ENCODE measurements around the gene EPS8L3.
A peak's percentile ranks its signal among the peaks of the same experiment; 100 is the strongest.

The EPS8L3 gene

DNA sequence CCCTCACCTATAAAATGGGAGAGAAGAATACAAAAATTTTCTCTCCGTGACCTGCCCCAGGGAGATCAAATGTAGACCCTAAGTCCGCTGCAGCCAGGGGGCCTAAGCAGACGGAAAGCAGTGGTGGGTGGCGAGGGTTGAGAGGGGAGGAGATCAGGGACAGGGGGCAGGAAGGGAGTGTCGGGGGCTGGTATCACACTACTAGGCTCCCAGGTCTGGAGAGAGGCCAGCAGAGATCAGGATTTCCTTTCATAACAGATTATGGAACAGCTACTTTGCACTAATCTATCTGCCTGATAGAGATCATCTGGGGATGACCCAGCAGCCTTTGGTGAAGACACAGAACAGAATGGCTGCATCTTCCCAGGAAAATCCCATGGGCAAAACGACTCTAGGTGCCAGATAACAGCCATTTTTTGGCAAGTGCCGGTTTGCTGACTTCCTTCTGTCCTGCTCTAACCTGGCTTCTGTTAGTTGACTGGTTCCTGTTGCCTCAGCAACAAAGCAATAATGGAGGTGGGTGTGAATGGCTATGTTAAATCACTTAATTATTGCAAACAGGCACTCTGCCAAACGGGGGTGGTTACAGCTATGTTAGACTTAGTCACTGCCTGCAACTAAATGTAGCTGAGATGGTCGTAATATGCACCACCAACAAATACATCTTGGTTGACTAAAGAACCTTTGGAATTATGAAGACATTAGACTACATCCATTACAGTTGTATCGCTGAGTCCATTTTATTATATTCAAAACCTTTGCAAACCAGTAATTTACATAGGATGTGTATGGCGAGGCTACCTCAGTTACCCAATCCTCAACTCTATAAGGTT, 30.0 kb upstream of the EPS8L3 start:
- no peaks in the 10 kb centered on the region for H3K36me3 ChIP-seq (ENCODE audit: control insufficient read depth in 2 of 2, insufficient read depth in 2 of 2, low read length in 2 of 2)
- peak overlapping the region; percentile 70 to 80 for H3K27ac ChIP-seq (ENCODE audit: low read depth in 2 of 2, low read length in 2 of 2)
- no peak overlapping the region for H3K4me3 ChIP-seq (ENCODE audit: low read length in 2 of 2)
- no peaks in the 10 kb centered on the region for H3K27me3 ChIP-seq (ENCODE audit: control insufficient read depth in 2 of 2, insufficient read depth in 2 of 2, low read length in 2 of 2)
- no peaks in the 10 kb centered on the region for H3K9me3 ChIP-seq (ENCODE audit: control insufficient read depth in 2 of 2, low read length in 2 of 2)
- H3K4me1 ChIP-seq (ENCODE audit: control insufficient read depth in 2 of 2, insufficient read depth in 2 of 2, low read length in 2 of 2) = peaks cover 65 to 66% of the 10 kb centered on the region in 2 donors
- H3K9ac ChIP-seq (ENCODE audit: low read depth in 1 of 2, low read length in 2 of 2) = peak overlapping the region in 1 of 2 donors; percentile 14

DNA sequence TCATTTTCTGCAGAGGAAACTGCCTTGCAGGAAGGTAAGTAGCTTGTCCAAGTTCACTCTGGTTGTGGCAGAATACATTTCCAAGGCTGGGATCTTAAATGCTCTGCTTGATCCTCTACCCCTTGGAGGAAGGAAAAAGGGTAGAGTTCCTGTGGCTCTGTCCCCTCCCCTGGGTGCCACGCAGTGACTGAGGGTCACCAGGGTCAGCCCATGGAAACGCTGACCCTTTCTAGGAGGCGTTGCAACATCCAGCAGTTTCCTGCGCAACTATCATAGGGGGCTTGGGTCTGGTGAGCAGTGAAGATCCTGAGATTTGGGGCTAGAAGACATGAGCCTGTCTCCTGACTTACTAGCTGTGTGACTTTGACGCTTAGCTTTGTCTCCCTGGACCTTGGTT, 29.4 kb upstream of the EPS8L3 start:
- Histone ChIP-seq H3K9me3 (ENCODE audit: control insufficient read depth in 2 of 2, low read length in 2 of 2) (no peaks in the 10 kb centered on the region), H3K27me3 (ENCODE audit: control insufficient read depth in 2 of 2, insufficient read depth in 2 of 2, low read length in 2 of 2) (no peaks in the 10 kb centered on the region), H3K36me3 (ENCODE audit: control insufficient read depth in 2 of 2, insufficient read depth in 2 of 2, low read length in 2 of 2) (no peaks in the 10 kb centered on the region), H3K4me3 (ENCODE audit: low read length in 2 of 2) (no peak overlapping the region), H3K4me1 (ENCODE audit: control insufficient read depth in 2 of 2, insufficient read depth in 2 of 2, low read length in 2 of 2) (peaks cover 69 to 70% of the 10 kb centered on the region in 2 donors), H3K9ac (ENCODE audit: low read depth in 1 of 2, low read length in 2 of 2) (peak overlapping the region; percentile 14 to 44), H3K27ac (ENCODE audit: low read depth in 2 of 2, low read length in 2 of 2) (peak overlapping the region; percentile 70 to 80)

DNA sequence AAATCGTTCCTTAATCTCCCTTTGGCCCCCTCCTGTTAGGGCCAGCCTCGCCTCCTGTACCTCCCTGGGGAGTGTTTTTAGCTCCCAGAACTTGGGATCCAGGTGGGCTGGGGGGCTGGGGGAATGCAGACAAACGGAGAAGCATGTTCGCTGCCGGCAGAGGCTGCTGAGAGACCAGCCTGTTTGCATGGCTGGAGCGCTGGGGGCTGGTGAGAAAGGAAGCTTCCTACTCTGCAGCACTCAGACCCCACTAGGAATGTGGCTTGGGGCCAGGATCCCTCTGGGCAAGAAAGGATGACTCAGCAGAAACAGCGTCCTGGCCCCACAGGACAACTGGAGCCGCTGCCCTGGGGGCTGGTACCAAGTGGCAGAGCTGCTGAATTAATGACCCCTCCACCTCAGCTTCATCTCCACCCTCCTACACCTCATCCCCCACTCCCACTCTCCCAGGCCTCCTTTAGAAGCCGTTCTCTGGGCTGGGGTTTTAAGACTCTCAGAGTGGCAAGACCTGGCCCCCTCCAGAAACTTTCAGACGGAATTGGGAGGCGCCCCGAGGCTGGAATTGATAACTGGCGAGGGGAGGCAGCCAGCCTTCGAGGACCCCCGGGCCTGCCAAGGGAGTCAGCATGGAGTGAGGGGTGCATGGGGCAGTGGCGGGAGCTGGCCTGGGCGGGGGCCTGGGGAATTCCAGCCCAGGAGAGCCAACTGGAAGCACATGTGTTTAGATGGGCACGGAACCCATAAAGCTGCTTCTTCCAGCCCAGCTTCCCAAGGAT, 28.5 kb upstream of the EPS8L3 start:
- Histone ChIP-seq H3K9ac (ENCODE audit: low read depth in 1 of 2, low read length in 2 of 2) (peak overlapping the region in 1 of 2 donors; percentile 14), H3K4me3 (ENCODE audit: low read length in 2 of 2) (no peak overlapping the region), H3K9me3 (ENCODE audit: control insufficient read depth in 2 of 2, low read length in 2 of 2) (no peaks in the 10 kb centered on the region), H3K4me1 (ENCODE audit: control insufficient read depth in 2 of 2, insufficient read depth in 2 of 2, low read length in 2 of 2) (peaks cover 68 to 69% of the 10 kb centered on the region in 2 donors), H3K36me3 (ENCODE audit: control insufficient read depth in 2 of 2, insufficient read depth in 2 of 2, low read length in 2 of 2) (no peaks in the 10 kb centered on the region), H3K27ac (ENCODE audit: low read depth in 2 of 2, low read length in 2 of 2) (peak overlapping the region in 1 of 2 donors; percentile 80), H3K27me3 (ENCODE audit: control insufficient read depth in 2 of 2, insufficient read depth in 2 of 2, low read length in 2 of 2) (no peaks in the 10 kb centered on the region)

- Histone ChIP-seq H3K9ac (ENCODE audit: low read depth in 1 of 2, low read length in 2 of 2) (peak overlapping the region in 1 of 2 donors; percentile 14), H3K36me3 (ENCODE audit: control insufficient read depth in 2 of 2, insufficient read depth in 2 of 2, low read length in 2 of 2) (no peaks in the 10 kb centered on the region)
Measured at GRCh38 chr1:109791495-109792043, 27.8 kb upstream of the EPS8L3 start.

DNA sequence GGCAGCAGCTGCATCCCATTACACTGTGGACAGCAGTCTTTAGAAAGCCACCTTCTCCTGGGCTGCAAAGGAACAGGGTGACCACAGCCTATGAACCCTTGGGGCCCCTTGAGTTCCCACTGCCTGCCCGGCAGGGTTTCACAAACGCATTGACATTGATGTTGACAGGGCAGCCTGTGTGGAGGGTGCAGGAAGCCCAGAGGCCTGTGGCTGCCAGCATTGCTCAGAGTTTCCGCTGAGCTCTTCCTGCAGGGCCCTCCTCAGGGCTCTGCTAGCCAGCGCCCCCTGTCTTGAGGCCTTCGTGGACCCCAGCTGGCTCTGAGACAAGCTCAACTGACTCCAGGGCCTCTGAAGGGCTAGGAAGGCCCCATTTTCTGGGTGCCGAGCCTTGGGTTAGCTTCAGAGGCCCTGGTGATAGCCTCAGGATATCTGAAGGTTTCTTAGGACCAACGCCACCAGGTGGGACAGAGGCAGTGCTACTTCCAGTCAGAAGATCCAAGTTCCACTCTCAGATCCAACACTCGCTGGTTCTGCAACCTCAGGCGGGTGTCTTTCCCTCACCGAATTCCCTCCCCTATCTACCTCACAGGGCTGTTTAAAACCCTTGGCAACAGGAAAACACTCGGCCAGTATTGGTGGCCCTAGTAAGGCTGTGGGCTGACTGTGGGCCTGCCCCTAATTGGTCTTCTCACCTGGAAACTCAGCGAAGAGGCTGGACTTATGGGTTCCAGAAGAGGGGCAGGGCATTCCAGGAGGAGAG, 27.2 kb upstream of the EPS8L3 start:
- peaks cover 72 to 77% of the 10 kb centered on the region in 2 donors for H3K4me1 ChIP-seq (ENCODE audit: control insufficient read depth in 2 of 2, insufficient read depth in 2 of 2, low read length in 2 of 2)
- H3K9me3 ChIP-seq (ENCODE audit: control insufficient read depth in 2 of 2, low read length in 2 of 2) = no peaks in the 10 kb centered on the region
- H3K27ac ChIP-seq (ENCODE audit: low read depth in 2 of 2, low read length in 2 of 2) = peak overlapping the region; percentile 40 to 52
- H3K36me3 ChIP-seq (ENCODE audit: control insufficient read depth in 2 of 2, insufficient read depth in 2 of 2, low read length in 2 of 2) = no peaks in the 10 kb centered on the region
- no peaks in the 10 kb centered on the region for H3K27me3 ChIP-seq (ENCODE audit: control insufficient read depth in 2 of 2, insufficient read depth in 2 of 2, low read length in 2 of 2)
- H3K4me3 ChIP-seq (ENCODE audit: low read length in 2 of 2) = no peak overlapping the region
- peak overlapping the region in 1 of 2 donors; percentile 13 for H3K9ac ChIP-seq (ENCODE audit: low read depth in 1 of 2, low read length in 2 of 2)

More at GRCh38 chr1:109791495-109792043, 27.8 kb upstream of the EPS8L3 start:
- H3K4me1 ChIP-seq (ENCODE audit: control insufficient read depth in 2 of 2, insufficient read depth in 2 of 2, low read length in 2 of 2) = peaks cover 68 to 71% of the 10 kb centered on the region in 2 donors
- H3K9me3 ChIP-seq (ENCODE audit: control insufficient read depth in 2 of 2, low read length in 2 of 2) = no peaks in the 10 kb centered on the region
- H3K4me3 ChIP-seq (ENCODE audit: low read length in 2 of 2) = no peak overlapping the region
- no peaks in the 10 kb centered on the region for H3K27me3 ChIP-seq (ENCODE audit: control insufficient read depth in 2 of 2, insufficient read depth in 2 of 2, low read length in 2 of 2)
- peak overlapping the region in 1 of 2 donors; percentile 52 for H3K27ac ChIP-seq (ENCODE audit: low read depth in 2 of 2, low read length in 2 of 2)

GRCh38 chr1:109790329-109790728, 26.6 kb upstream of the EPS8L3 start:
- H3K4me3 ChIP-seq (ENCODE audit: low read length in 2 of 2) = no peak overlapping the region
- H3K9me3 ChIP-seq (ENCODE audit: control insufficient read depth in 2 of 2, low read length in 2 of 2) = no peaks in the 10 kb centered on the region
- no peaks in the 10 kb centered on the region for H3K27me3 ChIP-seq (ENCODE audit: control insufficient read depth in 2 of 2, insufficient read depth in 2 of 2, low read length in 2 of 2)
- no peaks in the 10 kb centered on the region for H3K36me3 ChIP-seq (ENCODE audit: control insufficient read depth in 2 of 2, insufficient read depth in 2 of 2, low read length in 2 of 2)
- H3K9ac ChIP-seq (ENCODE audit: low read depth in 1 of 2, low read length in 2 of 2) = no peak overlapping the region
- H3K27ac ChIP-seq (ENCODE audit: low read depth in 2 of 2, low read length in 2 of 2) = peak overlapping the region; percentile 40 to 52
- peaks cover 72 to 77% of the 10 kb centered on the region in 2 donors for H3K4me1 ChIP-seq (ENCODE audit: control insufficient read depth in 2 of 2, insufficient read depth in 2 of 2, low read length in 2 of 2)

GRCh38 chr1:109789551-109790180, 25.9 kb upstream of the EPS8L3 start:
- Histone ChIP-seq H3K4me1 (ENCODE audit: control insufficient read depth in 2 of 2, insufficient read depth in 2 of 2, low read length in 2 of 2) (peaks cover 66 to 73% of the 10 kb centered on the region in 2 donors), H3K27ac (ENCODE audit: low read depth in 2 of 2, low read length in 2 of 2) (peak overlapping the region in 1 of 2 donors; percentile 23), H3K9me3 (ENCODE audit: control insufficient read depth in 2 of 2, low read length in 2 of 2) (no peaks in the 10 kb centered on the region), H3K9ac (ENCODE audit: low read depth in 1 of 2, low read length in 2 of 2) (peak overlapping the region in 1 of 2 donors; percentile 11), H3K27me3 (ENCODE audit: control insufficient read depth in 2 of 2, insufficient read depth in 2 of 2, low read length in 2 of 2) (no peaks in the 10 kb centered on the region), H3K36me3 (ENCODE audit: control insufficient read depth in 2 of 2, insufficient read depth in 2 of 2, low read length in 2 of 2) (no peaks in the 10 kb centered on the region), H3K4me3 (ENCODE audit: low read length in 2 of 2) (no peak overlapping the region)

DNA sequence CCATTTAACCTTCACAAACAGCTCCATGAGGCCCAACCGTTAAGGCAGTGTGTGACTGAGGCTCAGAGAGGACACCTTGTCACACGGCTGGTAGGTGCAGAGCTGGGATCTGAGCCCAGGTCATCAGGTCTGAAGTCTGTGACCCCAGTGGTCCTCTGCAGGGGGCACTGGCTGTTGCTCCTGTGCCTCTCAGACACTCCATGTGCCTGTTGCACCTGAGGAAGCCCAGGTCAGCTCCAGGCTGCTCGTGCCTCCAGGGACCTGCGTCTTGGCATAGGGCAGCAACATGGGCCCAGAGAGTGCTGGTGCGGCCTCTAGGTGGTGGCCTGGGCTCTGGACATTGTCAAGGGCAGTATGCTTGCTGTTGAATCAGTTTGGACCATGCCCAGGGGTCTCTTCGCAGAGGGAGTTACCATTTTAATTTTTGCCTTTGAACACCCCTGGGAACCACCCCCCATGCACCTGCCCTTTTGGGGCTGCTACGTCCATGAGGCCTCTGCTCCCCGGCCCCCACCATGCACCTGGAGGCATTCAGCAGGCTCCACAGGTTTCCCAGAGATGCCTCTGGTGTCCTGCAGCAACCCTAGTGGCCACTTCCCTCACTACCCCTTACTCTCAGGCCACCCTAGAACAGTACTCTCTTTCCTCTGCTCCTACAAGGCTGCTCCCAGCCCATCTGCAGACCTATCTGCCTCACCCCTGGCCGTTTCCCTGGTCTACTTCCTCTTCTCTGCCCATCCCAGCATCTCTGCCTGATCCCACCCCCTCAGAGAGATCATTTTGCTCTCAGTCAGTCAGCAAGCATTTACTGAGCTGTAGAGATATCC, 25.2 kb upstream of the EPS8L3 start:
- Histone ChIP-seq H3K27ac (ENCODE audit: low read depth in 2 of 2, low read length in 2 of 2) (peak overlapping the region in 1 of 2 donors; percentile 21), H3K4me3 (ENCODE audit: low read length in 2 of 2) (no peak overlapping the region), H3K4me1 (ENCODE audit: control insufficient read depth in 2 of 2, insufficient read depth in 2 of 2, low read length in 2 of 2) (peaks cover 59 to 67% of the 10 kb centered on the region in 2 donors), H3K27me3 (ENCODE audit: control insufficient read depth in 2 of 2, insufficient read depth in 2 of 2, low read length in 2 of 2) (no peaks in the 10 kb centered on the region), H3K36me3 (ENCODE audit: control insufficient read depth in 2 of 2, insufficient read depth in 2 of 2, low read length in 2 of 2) (no peaks in the 10 kb centered on the region), H3K9me3 (ENCODE audit: control insufficient read depth in 2 of 2, low read length in 2 of 2) (no peaks in the 10 kb centered on the region), H3K9ac (ENCODE audit: low read depth in 1 of 2, low read length in 2 of 2) (no peak overlapping the region)

Data from mucosa of rectum (tissue), 2 donors.